Middle frontal gyrus (tissue), 1 donor: ENCODE results near the gene WDR5.

ENCODE experiments used
- DNase-seq: peaks from one replicate; pipeline ENCODE4 v3.0.0-alpha.2; 2015; ENCODE audit warnings: low spot score; ENCODE audit errors: extremely low spot score

The WDR5 gene

GRCh38 chr9:134173127-134174072 lies 37.5 kb downstream of the WDR5 start:
- DNase-seq, result no peak

DNA sequence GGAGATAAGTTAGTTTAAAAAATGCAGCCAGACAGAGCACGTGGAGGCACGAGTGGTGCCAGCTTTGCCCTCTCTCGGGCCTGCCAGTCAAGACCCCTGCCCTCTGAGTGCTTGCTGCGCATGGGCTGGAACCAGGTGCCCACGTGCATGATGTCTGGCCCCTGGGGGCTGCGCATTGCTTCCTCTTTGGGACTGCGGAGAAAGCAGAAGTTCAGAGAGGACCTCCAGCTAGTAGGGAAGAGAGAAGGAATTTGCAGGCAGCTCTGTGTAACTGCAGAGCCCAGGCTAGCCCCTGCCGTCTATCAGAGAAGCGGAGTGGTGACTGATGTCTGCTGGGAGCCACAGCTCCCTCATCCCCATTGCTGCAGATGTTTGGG lies 38.2 kb downstream of the WDR5 start:
- no peak for DNase-seq

- DNase-seq, result no peak
Observed at GRCh38 chr9:134174526-134175290, 38.8 kb downstream of the WDR5 start.

- no peak for DNase-seq
Observed at GRCh38 chr9:134175291-134175807, 39.5 kb downstream of the WDR5 start.

DNA sequence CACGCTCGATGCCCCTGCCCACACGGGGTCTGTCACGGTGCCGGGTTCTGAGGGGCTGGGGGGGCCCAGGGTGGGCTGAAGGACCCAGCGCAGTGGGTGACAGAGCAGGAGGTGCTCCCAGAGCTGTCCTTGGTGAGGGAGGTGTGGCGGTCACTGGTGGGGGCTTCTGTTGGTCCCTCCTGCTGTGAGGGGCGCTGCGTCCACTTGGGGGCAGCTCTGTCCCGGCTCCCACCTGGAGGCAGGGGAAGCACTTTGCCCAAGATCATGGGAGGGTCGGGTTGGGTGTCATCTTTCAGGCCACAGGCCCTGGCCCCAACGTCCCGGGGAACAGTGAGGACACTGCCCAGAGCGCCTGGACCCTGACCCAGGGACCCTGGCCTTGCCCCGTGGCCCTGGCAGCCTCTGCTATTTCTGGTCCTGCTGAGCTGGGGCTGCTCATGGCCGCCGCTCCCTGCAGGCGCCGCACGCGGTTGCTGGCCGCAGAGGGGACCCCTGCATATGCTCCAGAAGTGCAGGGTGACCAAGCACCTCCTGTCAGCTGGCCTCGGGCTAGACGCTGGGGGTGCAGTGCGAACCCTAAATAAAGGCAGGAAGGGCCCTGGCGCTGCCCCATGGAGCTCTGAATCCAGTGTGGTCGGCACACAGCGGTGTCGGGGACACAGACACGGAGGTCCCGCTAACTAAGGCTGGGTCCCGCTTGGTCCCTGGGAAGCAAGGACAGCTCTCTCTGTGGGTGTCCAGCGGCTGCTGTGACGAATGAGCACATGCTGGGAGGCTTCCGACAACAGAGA lies 40.1 kb downstream of the WDR5 start:
- no peak for DNase-seq

GRCh38 chr9:134176599-134176968 lies 40.7 kb downstream of the WDR5 start:
- no peak for DNase-seq

DNA sequence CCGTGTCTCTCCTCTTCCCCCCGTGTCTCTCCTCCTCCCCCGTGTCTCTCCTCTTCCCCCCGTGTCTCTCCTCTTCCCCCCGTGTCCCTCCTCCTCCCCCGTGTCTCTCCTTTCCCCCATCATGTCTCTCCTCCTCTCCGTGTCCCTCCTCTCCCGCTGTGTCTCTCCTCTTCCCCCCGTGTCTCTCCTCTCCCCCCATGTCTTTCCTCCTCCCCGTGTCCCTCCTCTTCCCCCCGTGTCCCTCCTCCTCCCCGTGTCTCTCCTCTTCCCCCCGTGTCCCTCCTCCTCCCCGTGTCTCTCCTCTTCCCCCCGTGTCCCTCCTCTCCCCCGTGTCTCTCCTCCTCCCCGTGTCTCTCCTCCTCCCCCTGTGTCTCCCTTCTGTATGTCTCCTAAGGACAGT lies 41.3 kb downstream of the WDR5 start:
- no peak for DNase-seq

DNA sequence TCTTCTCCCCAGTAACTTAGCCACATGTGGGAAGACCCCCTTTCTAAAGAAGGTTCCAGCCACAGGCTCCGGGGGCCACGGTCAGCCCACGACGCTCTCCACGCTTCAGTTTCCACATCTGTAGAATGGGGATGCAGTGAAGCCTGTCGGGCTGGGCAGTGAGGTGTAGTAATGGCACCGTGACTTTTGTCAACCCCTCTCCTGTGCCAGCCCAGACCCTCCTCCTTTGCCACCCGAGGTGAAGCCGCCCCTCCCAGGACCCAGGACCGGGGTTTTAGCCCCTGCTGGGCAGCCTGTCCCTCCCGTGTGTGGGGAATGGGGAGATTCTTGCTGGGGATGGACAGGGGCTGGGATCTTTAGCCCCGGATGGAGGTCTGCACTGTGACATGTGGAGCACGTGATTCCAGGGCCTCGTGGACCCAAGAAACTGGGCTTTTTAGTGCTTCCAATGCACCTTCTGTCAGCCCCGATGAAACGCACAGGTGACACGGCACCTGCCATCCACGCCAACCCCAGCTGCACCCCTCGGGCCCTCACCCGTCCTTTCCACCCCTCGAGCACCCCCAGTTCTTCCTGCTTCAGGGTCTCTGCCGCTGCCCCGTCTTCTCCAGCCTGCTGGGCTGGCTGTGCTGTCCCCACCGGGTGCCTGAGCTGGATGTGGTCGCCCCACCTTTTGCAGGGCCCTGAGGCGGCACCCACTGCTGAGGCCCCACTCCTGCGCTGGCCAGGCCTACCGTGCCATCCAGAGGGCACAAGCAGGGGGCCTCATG lies 41.9 kb downstream of the WDR5 start:
- DNase-seq, result no peak

- no peak for DNase-seq
Observed at GRCh38 chr9:134178394-134178767, 42.5 kb downstream of the WDR5 start.

DNA sequence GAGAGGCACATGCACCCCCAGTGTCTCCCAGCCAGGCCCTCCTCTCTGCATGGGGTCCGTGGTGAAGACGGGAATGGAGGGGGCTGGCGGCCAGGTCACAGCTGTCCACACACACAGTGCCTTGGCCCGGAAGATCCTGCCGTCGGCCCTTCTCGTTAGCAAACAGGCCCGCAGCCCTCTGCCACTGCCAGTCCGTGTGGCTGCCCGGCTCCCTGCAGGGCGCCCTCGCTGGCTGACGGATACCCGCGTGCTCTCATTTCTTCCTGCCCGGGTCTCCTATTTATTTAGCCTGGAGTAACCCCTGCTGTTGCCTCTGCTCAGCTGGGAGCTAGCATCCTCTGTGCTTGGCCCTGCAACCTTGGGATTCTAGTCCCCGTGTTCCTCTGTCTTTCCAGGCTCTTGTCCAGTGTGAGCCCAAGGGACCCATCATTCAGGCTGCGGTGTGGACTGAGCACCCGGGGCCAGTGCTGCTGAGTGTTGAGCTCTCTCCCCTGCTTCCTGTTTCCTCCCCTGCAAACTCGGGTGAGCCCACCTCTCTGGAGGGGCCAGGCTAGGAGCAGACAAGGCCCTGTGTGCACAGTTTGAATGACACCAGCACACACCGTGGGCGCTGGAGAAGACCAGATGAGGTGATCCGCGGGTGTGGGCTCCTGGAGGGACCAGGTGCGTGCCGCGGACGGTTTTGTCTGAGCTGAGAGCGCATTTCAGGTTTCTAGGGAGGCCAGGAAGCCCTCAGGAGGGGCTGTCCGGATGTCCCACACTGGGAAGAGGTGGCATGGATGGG lies 43.1 kb downstream of the WDR5 start:
- DNase-seq, result no peak

DNA sequence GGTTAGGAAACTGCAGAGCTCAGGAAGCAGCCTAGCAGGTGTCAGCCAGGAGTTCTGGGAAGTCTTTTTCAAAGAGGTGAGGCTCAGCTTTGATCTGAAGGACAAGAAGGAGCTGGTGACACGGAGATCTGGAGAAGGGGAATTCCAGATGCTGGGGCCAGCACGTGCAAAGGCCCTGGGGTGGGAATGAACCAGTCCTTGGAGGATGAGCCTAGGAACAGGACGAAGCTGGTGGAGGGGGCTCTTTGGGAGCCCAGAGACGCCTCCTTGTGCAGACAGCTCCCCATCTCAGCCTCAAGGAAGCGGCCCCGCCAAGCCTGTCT lies 43.7 kb downstream of the WDR5 start:
- no peak for DNase-seq

- no peak for DNase-seq
Observed at GRCh38 chr9:134179918-134180785, 44.3 kb downstream of the WDR5 start.

GRCh38 chr9:134180786-134181647 lies 45.1 kb downstream of the WDR5 start:
- DNase-seq, result no peak

GRCh38 chr9:134181648-134182034 lies 45.8 kb downstream of the WDR5 start:
- no peak for DNase-seq

DNA sequence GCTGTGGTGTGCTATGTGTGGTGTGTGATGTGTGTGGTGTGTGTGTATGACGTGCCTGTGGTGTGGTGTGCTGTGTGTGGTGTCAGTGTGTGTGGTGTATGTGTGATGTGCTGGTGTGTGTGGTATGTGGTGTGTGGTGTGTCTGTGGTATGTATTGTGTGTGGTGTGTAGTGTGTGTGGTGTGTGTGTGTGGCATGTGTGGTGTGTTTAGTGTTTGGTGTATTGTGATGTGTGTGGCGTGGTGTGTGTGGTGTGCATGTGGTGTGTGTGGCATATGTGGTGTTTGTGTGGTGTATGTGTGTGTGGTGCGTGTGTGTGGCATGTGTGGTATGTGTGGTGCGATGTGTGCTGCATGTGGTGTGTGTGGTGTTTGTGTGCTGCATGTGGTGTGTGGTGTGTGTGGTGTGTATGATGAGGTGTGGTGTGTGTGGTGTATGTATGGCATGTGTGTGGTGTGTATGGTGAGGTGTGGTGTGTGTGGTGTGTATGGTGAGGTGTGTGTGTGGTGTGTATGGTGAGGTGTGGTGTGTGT lies 46.7 kb downstream of the WDR5 start:
- DNase-seq, result no peak

DNA sequence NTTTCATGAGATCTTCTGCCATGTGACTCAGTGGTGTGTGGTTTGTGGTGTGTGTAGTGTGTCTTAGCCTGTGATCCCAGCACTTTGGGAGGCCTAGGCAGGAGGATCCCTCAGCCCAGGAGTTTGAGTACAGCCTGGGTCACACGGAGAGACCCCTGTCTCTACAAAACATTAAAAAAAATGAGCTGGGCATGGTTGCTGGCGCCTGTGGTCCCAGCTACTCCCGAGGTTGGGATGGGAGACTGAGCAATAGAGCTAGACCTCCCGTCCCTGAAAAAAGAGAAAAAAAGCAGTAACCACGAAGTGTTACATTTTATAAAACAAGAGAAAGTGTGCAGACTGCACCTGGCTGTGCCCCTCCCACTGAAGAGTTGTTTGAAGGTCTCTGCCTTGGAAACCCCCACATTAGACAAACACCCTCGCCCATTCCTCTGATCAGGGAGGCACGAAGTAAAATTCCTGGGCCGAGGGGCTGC lies 49.7 kb downstream of the WDR5 start:
- DNase-seq, result no peak

GRCh38 chr9:134186471-134187109 lies 50.7 kb downstream of the WDR5 start:
- no peak for DNase-seq
